ENCODE measurements around the gene SERPINA4. TPM values are rescaled to one million over a fixed set of nuclear protein-coding genes. Genes with fewer than 3 reads are reported as not detected.

The SERPINA4 gene
- total and polyA plus RNA-seq, 2 of the 13 experiments (the other 11 are each of a cell fraction or from before 2014, with no cell fraction given) = 39.1 to 57.8 TPM

- TF ChIP-seq, protein P1, sequence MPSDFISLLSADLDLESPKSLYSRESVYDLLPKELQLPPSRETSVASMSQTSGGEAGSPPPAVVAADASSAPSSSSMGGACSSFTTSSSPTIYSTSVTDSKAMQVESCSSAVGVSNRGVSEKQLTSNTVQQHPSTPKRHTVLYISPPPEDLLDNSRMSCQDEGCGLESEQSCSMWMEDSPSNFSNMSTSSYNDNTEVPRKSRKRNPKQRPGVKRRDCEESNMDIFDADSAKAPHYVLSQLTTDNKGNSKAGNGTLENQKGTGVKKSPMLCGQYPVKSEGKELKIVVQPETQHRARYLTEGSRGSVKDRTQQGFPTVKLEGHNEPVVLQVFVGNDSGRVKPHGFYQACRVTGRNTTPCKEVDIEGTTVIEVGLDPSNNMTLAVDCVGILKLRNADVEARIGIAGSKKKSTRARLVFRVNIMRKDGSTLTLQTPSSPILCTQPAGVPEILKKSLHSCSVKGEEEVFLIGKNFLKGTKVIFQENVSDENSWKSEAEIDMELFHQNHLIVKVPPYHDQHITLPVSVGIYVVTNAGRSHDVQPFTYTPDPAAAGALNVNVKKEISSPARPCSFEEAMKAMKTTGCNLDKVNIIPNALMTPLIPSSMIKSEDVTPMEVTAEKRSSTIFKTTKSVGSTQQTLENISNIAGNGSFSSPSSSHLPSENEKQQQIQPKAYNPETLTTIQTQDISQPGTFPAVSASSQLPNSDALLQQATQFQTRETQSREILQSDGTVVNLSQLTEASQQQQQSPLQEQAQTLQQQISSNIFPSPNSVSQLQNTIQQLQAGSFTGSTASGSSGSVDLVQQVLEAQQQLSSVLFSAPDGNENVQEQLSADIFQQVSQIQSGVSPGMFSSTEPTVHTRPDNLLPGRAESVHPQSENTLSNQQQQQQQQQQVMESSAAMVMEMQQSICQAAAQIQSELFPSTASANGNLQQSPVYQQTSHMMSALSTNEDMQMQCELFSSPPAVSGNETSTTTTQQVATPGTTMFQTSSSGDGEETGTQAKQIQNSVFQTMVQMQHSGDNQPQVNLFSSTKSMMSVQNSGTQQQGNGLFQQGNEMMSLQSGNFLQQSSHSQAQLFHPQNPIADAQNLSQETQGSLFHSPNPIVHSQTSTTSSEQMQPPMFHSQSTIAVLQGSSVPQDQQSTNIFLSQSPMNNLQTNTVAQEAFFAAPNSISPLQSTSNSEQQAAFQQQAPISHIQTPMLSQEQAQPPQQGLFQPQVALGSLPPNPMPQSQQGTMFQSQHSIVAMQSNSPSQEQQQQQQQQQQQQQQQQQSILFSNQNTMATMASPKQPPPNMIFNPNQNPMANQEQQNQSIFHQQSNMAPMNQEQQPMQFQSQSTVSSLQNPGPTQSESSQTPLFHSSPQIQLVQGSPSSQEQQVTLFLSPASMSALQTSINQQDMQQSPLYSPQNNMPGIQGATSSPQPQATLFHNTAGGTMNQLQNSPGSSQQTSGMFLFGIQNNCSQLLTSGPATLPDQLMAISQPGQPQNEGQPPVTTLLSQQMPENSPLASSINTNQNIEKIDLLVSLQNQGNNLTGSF (CRISPR knock-in tag; IDR thresholded peaks at IDR 0.05) = no peak
- no peak; the same call in 1 of the 2 replicates for TF ChIP-seq NCOR1 (IDR thresholded peaks at IDR 0.05; ENCODE audit: borderline replicate concordance, low read length)
- TF ChIP-seq MIXL1 (CRISPR knock-in tag; IDR thresholded peaks at IDR 0.05) = 0 out of 2 replicates have a peak, but pooled peaks have one; percentile 22
- TF ChIP-seq FOXK1 (CRISPR knock-in tag; IDR thresholded peaks at IDR 0.05; ENCODE audit: borderline replicate concordance, low read depth) = 0 out of 2 replicates have a peak, but pooled peaks have one; percentile 35
- peak; percentile 30 for TF ChIP-seq MED8 (CRISPR knock-in tag; IDR thresholded peaks at IDR 0.05; ENCODE audit: insufficient replicate concordance)
- no peak for TF ChIP-seq HNRNPH1 (optimal IDR thresholded peaks at IDR 0.05; ENCODE audit: low read depth, low read length)
- peak; percentile 32; the same call in 1 of the 2 replicates for TF ChIP-seq FOXA3 (CRISPR knock-in tag; IDR thresholded peaks at IDR 0.05)
- TF ChIP-seq RAD51 (IDR thresholded peaks at IDR 0.05; ENCODE audit: borderline replicate concordance) = peak; percentile 94
- TF ChIP-seq, protein P2, sequence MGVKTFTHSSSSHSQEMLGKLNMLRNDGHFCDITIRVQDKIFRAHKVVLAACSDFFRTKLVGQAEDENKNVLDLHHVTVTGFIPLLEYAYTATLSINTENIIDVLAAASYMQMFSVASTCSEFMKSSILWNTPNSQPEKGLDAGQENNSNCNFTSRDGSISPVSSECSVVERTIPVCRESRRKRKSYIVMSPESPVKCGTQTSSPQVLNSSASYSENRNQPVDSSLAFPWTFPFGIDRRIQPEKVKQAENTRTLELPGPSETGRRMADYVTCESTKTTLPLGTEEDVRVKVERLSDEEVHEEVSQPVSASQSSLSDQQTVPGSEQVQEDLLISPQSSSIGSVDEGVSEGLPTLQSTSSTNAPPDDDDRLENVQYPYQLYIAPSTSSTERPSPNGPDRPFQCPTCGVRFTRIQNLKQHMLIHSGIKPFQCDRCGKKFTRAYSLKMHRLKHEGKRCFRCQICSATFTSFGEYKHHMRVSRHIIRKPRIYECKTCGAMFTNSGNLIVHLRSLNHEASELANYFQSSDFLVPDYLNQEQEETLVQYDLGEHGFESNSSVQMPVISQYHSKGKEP (CRISPR knock-in tag; IDR thresholded peaks at IDR 0.05) = no peak
- TF ChIP-seq SAP130 (CRISPR knock-in tag; IDR thresholded peaks at IDR 0.05; ENCODE audit: low read depth) = peak; percentile 21; the same call in 1 of the 2 replicates
- peak; percentile 70; the same call in 1 of the 2 replicates for TF ChIP-seq ZSCAN21 (CRISPR knock-in tag; IDR thresholded peaks at IDR 0.05; ENCODE audit: borderline replicate concordance)
- 0 out of 2 replicates have a peak, but pooled peaks have one; percentile 30 for TF ChIP-seq ZNF124 (CRISPR knock-in tag; IDR thresholded peaks at IDR 0.05)
- peak in 1 of 2 experiments; percentile 55; a peak in 1 of 4 replicates for TF ChIP-seq HMGXB4 (CRISPR knock-in tag; IDR thresholded peaks at IDR 0.05; ENCODE audit: borderline replicate concordance in 1 of 2, low read depth in 1 of 2)
- peak; percentile 87 for TF ChIP-seq USF2 (IDR thresholded peaks at IDR 0.05; ENCODE audit: low read depth, low read length)
- TF ChIP-seq USF2 (CRISPR knock-in tag; IDR thresholded peaks at IDR 0.05; ENCODE audit: borderline replicate concordance) = peak; percentile 86; the same call in 1 of the 2 replicates
- TF ChIP-seq ZNF205 (CRISPR knock-in tag; IDR thresholded peaks at IDR 0.05) = 0 out of 2 replicates have a peak, but pooled peaks have one; percentile 17
- peak; percentile 89; the same call in 1 of the 2 replicates for TF ChIP-seq FOXO4 (CRISPR knock-in tag; conservative IDR thresholded peaks at IDR 0.05)
These were observed 21.6 kb downstream of the SERPINA4 start (continued) for GRCh38 chr14:94582851-94583250.

Measured in HepG2 (cell line).